GM12865 (cell line): ENCODE results near the gene HPS1.

Source experiments
- DNase-seq: peaks from one replicate; pipeline ENCODE4 v3.0.0; 2010; ENCODE audit warnings: low read depth
- H3K4me3 ChIP-seq: 2 replicates; pipeline ENCODE4 v1.5.1; 2011; ENCODE audit warnings: mild to moderate bottlenecking, low read depth, low read length, control low read depth
- TF ChIP-seq, protein P1 (sequence below): IDR thresholded peaks from 2 replicates; pipeline ENCODE4 v1.5.1; 2011; ENCODE audit warnings: low read length, control low read depth, low read depth, inconsistent platforms; ENCODE audit not compliant: insufficient read depth; ENCODE audit errors: missing control alignments

The HPS1 gene

DNA sequence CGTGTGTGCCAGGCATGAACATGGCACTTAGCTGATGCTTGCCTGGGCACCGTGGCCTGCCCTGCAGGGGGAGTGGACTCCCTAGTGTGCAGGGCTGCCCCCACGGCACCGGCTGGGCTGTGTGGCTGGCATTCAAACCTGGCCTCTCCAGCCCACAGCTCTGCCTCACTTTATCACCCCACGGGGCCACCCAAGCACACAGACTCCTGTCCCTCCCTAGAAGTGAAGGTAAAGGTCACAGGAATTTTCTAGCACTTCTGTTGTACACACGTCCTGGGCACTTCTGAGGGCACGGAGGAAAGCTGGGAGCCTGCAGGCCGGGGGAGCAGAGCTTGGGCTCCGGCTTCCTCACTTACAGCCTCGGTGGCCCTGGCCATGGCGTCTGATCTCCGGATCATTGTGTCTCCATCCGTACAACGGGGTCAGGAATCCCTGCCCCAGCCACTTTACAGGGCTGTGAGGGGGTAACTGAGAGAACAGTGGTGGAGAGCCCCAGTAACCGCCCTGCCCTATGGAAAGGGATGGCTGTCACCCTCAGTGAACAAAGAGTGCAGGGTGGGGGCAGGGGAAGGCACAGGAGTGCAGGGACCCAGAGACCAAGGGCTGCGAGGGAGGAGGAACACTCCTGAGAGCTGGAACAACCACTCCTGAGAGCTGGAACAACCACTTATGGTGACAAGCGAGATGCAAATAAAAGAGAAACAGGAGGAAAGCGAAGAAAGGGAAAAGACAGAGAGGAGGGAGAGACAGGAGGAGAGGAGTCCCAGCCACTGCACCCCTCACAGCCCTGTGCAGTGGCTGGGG, 27.9 kb downstream of the HPS1 start:
- no peak for DNase-seq
- H3K4me3 ChIP-seq, result no peak overlapping the region
- TF ChIP-seq, protein P1, sequence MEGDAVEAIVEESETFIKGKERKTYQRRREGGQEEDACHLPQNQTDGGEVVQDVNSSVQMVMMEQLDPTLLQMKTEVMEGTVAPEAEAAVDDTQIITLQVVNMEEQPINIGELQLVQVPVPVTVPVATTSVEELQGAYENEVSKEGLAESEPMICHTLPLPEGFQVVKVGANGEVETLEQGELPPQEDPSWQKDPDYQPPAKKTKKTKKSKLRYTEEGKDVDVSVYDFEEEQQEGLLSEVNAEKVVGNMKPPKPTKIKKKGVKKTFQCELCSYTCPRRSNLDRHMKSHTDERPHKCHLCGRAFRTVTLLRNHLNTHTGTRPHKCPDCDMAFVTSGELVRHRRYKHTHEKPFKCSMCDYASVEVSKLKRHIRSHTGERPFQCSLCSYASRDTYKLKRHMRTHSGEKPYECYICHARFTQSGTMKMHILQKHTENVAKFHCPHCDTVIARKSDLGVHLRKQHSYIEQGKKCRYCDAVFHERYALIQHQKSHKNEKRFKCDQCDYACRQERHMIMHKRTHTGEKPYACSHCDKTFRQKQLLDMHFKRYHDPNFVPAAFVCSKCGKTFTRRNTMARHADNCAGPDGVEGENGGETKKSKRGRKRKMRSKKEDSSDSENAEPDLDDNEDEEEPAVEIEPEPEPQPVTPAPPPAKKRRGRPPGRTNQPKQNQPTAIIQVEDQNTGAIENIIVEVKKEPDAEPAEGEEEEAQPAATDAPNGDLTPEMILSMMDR, result no peak

GRCh38 chr10:98417973-98418664, 28.6 kb downstream of the HPS1 start:
- TF ChIP-seq, protein P1, result no peak

GRCh38 chr10:98417481-98417959, 29.2 kb downstream of the HPS1 start:
- TF ChIP-seq, protein P1, result no peak
- no peak for DNase-seq

More at GRCh38 chr10:98417973-98418664, 28.6 kb downstream of the HPS1 start:
- H3K4me3 ChIP-seq, result no peak overlapping the region
- DNase-seq, result no peak

GRCh38 chr10:98416606-98417388, 29.9 kb downstream of the HPS1 start:
- DNase-seq, result no peak
- TF ChIP-seq, protein P1, result no peak
- H3K4me3 ChIP-seq, result no peak overlapping the region

More at GRCh38 chr10:98417481-98417959, 29.2 kb downstream of the HPS1 start:
- no peak overlapping the region for H3K4me3 ChIP-seq

- DNase-seq, result no peak
- no peak overlapping the region for H3K4me3 ChIP-seq
- TF ChIP-seq, protein P1, result no peak
These were observed 31.0 kb downstream of the HPS1 start for GRCh38 chr10:98415731-98416119.

- TF ChIP-seq, protein P1, result no peak
- H3K4me3 ChIP-seq, result peak within 1 kb of the TSS; percentile 5; the same call in 1 of the 2 replicates
- DNase-seq, result peak; percentile 48
These were observed 31.6 kb downstream of the HPS1 start, which contains the start of gene PYROXD2 for GRCh38 chr10:98414932-98415730. PYROXD2 (minus strand) TSS chr10:98415182; CDS start chr10:98415135, 47 bp downstream.
